HCT116 (cell line): ENCODE data around the gene IKZF3. TPM values are rescaled to one million over a fixed set of nuclear protein-coding genes. Genes with fewer than 3 reads are reported as not detected.
"Not testable (repeated sequence)": the region's sequence is repeated elsewhere in the genome, so short reads cannot be mapped to it uniquely, and the experiment has no call there.

Experiments
- ATAC-seq: fragments of 200-7000 bp; cut with Tn5 transposase; 2 replicates; pipeline ENCODE4 v1.9.1; 2020; ENCODE audit warnings: mild to moderate bottlenecking, moderate library complexity
- BruUV-seq: library from RNA; stranded (reverse); fragments of 400-500 nt; replicated peaks from 2 replicates; lab custom pipeline; 2021; lab: Mats Ljungman, UMichigan
- CTCF ChIA-PET: fragments of 300-600 bp; sonication (Branson Sonifier 250); formaldehyde crosslinking; loops from one replicate; lab custom pipeline; 2021; ENCODE audit warnings: antibody characterized with exemption; lab: Charles Lee
- POLR2A ChIA-PET: fragments of 300-600, 350-600 bp; sonication (Branson Sonifier 250); formaldehyde crosslinking; loops from one replicate; lab custom pipeline; 2021; ENCODE audit warnings: antibody characterized with exemption; lab: Charles Lee
- RAD21 ChIA-PET, 2 experiments: fragments of 300-600 bp; sonication (Branson Sonifier 250); formaldehyde crosslinking; loops; one replicate each; lab custom pipeline; 2023; ENCODE audit warnings: low total read pairs in 2 of 2; ENCODE audit not compliant: uncharacterized antibody in 2 of 2, unreplicated experiment in 2 of 2, low non-redundant PET in 1 of 2; lab: Charles Lee
- DNase-seq: peaks from one replicate; pipeline ENCODE4 v3.0.0-alpha.2; 2010; ENCODE audit warnings: low read depth, low spot score
- H2AFZ ChIP-seq: fragments of 200-600 bp; shearing (Covaris generic), sonication (generic); 2 replicates; pipeline ENCODE4 v1.6.1; 2017; ENCODE audit warnings: low read depth, mixed run types, mixed read lengths, antibody characterized with exemption, low read length; ENCODE audit not compliant: poor library complexity, severe bottlenecking
- H3K27ac ChIP-seq: 2 replicates; pipeline ENCODE4 v1.5.1; 2012; ENCODE audit warnings: low read depth, low read length
- H3K27me3 ChIP-seq: fragments of 200-600 bp; sonication (generic); 2 replicates; pipeline ENCODE4 v1.6.1; 2016; ENCODE audit warnings: mixed run types, low read length, mixed read lengths; ENCODE audit not compliant: insufficient read depth
- H3K36me3 ChIP-seq, 2 experiments: fragments of 200-500 bp in 1 of 2; fragments of 200-600 bp in 1 of 2; sonication (Bioruptor generic) in 1 of 2; sonication (generic) in 1 of 2; 2 replicates each; pipeline versions ENCODE4 v1.5.1 to v1.6.1; 2014 to 2016; ENCODE audit warnings: low read length in 2 of 2, inconsistent platforms in 1 of 2, mixed read lengths in 1 of 2, mixed run types in 1 of 2; ENCODE audit not compliant: insufficient read depth in 2 of 2, control insufficient read depth in 1 of 2
- H3K4me1 ChIP-seq, 2 experiments: fragments of 200-600 bp in 1 of 2; sonication (generic) in 1 of 2; 2 replicates each; pipeline versions ENCODE4 v1.5.1 to v1.6.1; 2012 to 2017; ENCODE audit warnings: low read length in 2 of 2, inconsistent platforms in 1 of 2, mild to moderate bottlenecking in 1 of 2, mixed read lengths in 1 of 2, mixed run types in 1 of 2, moderate library complexity in 1 of 2; ENCODE audit not compliant: insufficient read depth in 2 of 2, control insufficient read depth in 1 of 2
- H3K4me2 ChIP-seq: fragments of 200-600 bp; sonication (generic); 2 replicates; pipeline ENCODE4 v1.6.1; 2017; ENCODE audit warnings: mixed run types, low read length, mixed read lengths
- H3K4me3 ChIP-seq, 2 experiments: fragments of 200-600 bp in 1 of 2; sonication (generic) in 1 of 2; replicated peaks in 1 of 2; 2 replicates each; pipeline ENCODE4 v1.5.1; 2011 to 2016; ENCODE audit warnings: low read length in 2 of 2, control low read depth in 1 of 2, low read depth in 1 of 2, mild to moderate bottlenecking in 1 of 2, mixed read lengths in 1 of 2, mixed run types in 1 of 2
- H3K79me2 ChIP-seq: fragments of 200-600 bp; sonication (generic); 2 replicates; pipeline ENCODE4 v1.6.1; 2017; ENCODE audit warnings: mild to moderate bottlenecking, mixed run types, low read length, moderate library complexity, mixed read lengths; ENCODE audit not compliant: insufficient read depth
- H3K9ac ChIP-seq: fragments of 200-600 bp; sonication (generic); 2 replicates; pipeline ENCODE4 v1.6.1; 2016; ENCODE audit warnings: low read length, mixed read lengths
- H3K9me2 ChIP-seq: fragments of 200-600 bp; sonication (generic), shearing (Covaris generic); 2 replicates; pipeline ENCODE4 v1.6.1; 2017; ENCODE audit warnings: mixed run types, mild to moderate bottlenecking, moderate library complexity; ENCODE audit not compliant: insufficient read depth
- H3K9me3 ChIP-seq, 2 experiments: fragments of 200-500 bp in 1 of 2; fragments of 200-600 bp in 1 of 2; sonication (Bioruptor generic) in 1 of 2; sonication (generic) in 1 of 2; 2 replicates each; pipeline ENCODE4 v1.6.1; 2014 to 2017; ENCODE audit warnings: low read length in 2 of 2, mixed read lengths in 2 of 2, inconsistent platforms in 1 of 2, low read depth in 1 of 2, mild to moderate bottlenecking in 1 of 2, mixed run types in 1 of 2, moderate library complexity in 1 of 2; ENCODE audit not compliant: control insufficient read depth in 1 of 2, insufficient read depth in 1 of 2
- H4K20me1 ChIP-seq: fragments of 200-600 bp; sonication (generic), shearing (Covaris generic); 2 replicates; pipeline ENCODE4 v1.6.1; 2017; ENCODE audit warnings: mixed run types, mild to moderate bottlenecking, moderate library complexity; ENCODE audit not compliant: insufficient read depth
- ATF3 ChIP-seq: IDR thresholded peaks from 2 replicates; pipeline ENCODE4 v1.6.1; 2012
- CBX3 ChIP-seq: IDR thresholded peaks from 2 replicates; pipeline ENCODE4 v1.6.1; 2012; ENCODE audit warnings: low read depth
- EGR1 ChIP-seq: IDR thresholded peaks from 2 replicates; pipeline ENCODE4 v1.6.1; 2012; ENCODE audit warnings: low read depth
- EZH2phosphoT487 ChIP-seq: fragments of 200-600 bp; IDR thresholded peaks from 2 replicates; pipeline ENCODE4 v1.6.1; 2018; ENCODE audit warnings: antibody characterized with exemption, borderline replicate concordance
- FOSL1 ChIP-seq: IDR thresholded peaks from 2 replicates; pipeline ENCODE4 v1.6.1; 2012; ENCODE audit warnings: low read depth
- JUND ChIP-seq: IDR thresholded peaks from 2 replicates; pipeline ENCODE4 v1.6.1; 2012
- POLR2A ChIP-seq: IDR thresholded peaks from 2 replicates; pipeline ENCODE4 v1.7.0; 2011; ENCODE audit warnings: borderline replicate concordance; ENCODE audit not compliant: insufficient read depth, insufficient read length; ENCODE audit errors: extremely low read depth
- RAD21 ChIP-seq: IDR thresholded peaks from 2 replicates; pipeline ENCODE4 v1.6.1; 2012; ENCODE audit warnings: low read depth, mild to moderate bottlenecking
- SIN3A ChIP-seq: IDR thresholded peaks from 2 replicates; pipeline ENCODE4 v1.6.1; 2012; ENCODE audit warnings: low read depth
- SRF ChIP-seq: IDR thresholded peaks from 2 replicates; pipeline ENCODE4 v1.6.1; 2012; ENCODE audit warnings: low read depth
- TCF7L2 ChIP-seq: IDR thresholded peaks from 2 replicates; pipeline ENCODE4 v1.7.0; 2011; ENCODE audit warnings: borderline replicate concordance, inconsistent platforms; ENCODE audit not compliant: insufficient read depth, insufficient read length; ENCODE audit errors: extremely low read depth
- ZFX ChIP-seq: fragments of 450-650 bp; IDR thresholded peaks from 2 replicates; pipeline ENCODE4 v1.6.1; 2017
- intact Hi-C: fragments of 100-400 bp; cut with micrococcal nuclease; formaldehyde crosslinking; loops from 2 replicates; pipeline ENCODE4 v1.10.0; 2022
- total RNA-seq: library from RNA; stranded (reverse); gene quantifications from one replicate; pipeline ENCODE4 v1.2.1, GENCODE V29; 2021; ENCODE audit not compliant: unreplicated experiment

The IKZF3 gene
- total RNA-seq, 1 experiment from 2014 or later = 0.30 TPM

GRCh38 chr17:39904990-39905288 is 40.8 kb upstream of the IKZF3 start:
- intact Hi-C loops = no loop called here
- ATAC-seq = no peak
- POLR2A ChIA-PET = no interaction called here

GRCh38 chr17:39903158-39903884 is 39.2 kb upstream of the IKZF3 start:
- ATAC-seq (no peak), DNase-seq (no peak)
- H3K27ac ChIP-seq = no peak overlapping the region
- no peak overlapping the region for H3K4me2 ChIP-seq
- POLR2A ChIA-PET = no interaction called here
- H3K4me3 ChIP-seq = no peak overlapping the region
- CTCF ChIA-PET = no interaction called here
- H2AFZ ChIP-seq = no peak overlapping the region
- H4K20me1 ChIP-seq = no peaks in the 10 kb centered on the region
- H3K9me2 ChIP-seq = no peaks in the 10 kb centered on the region
- H3K9me3 ChIP-seq = no peaks in the 10 kb centered on the region
- BruUV-seq = no TSS peak
- no peaks in the 10 kb centered on the region for H3K36me3 ChIP-seq
- RAD21 ChIA-PET = no interaction called here
- H3K27me3 ChIP-seq = no peaks in the 10 kb centered on the region
- H3K79me2 ChIP-seq = no peaks in the 10 kb centered on the region
- TF ChIP-seq SRF = no peak
- TF ChIP-seq ZFX = no peak
- TF ChIP-seq RAD21 = no peak
- TF ChIP-seq JUND = no peak
- TF ChIP-seq SIN3A = no peak
- TF ChIP-seq TCF7L2 = no peak
- no peak for TF ChIP-seq EZH2phosphoT487
- TF ChIP-seq EGR1 = no peak
- TF ChIP-seq FOSL1 = no peak
- TF ChIP-seq POLR2A = no peak
- TF ChIP-seq ATF3 = no peak
- no peaks in the 10 kb centered on the region for H3K4me1 ChIP-seq
- no peak overlapping the region for H3K9ac ChIP-seq
- intact Hi-C loops = no loop called here

More at GRCh38 chr17:39904990-39905288, 40.8 kb upstream of the IKZF3 start:
- H3K27ac ChIP-seq = no peak overlapping the region
- BruUV-seq = no TSS peak
- no peaks in the 10 kb centered on the region for H3K27me3 ChIP-seq
- no peak for DNase-seq
- H3K4me2 ChIP-seq = no peak overlapping the region
- no peaks in the 10 kb centered on the region for H3K4me1 ChIP-seq
- no peak overlapping the region for H3K9ac ChIP-seq
- no peaks in the 10 kb centered on the region for H3K9me2 ChIP-seq
- H3K4me3 ChIP-seq = no peak overlapping the region
- no peaks in the 10 kb centered on the region for H3K36me3 ChIP-seq
- RAD21 ChIA-PET = no interaction called here
- TF ChIP-seq CBX3 = no peak
- no peak for TF ChIP-seq EGR1
- TF ChIP-seq, all 23 proteins: peak for 0
- no peaks in the 10 kb centered on the region for H3K79me2 ChIP-seq
- H4K20me1 ChIP-seq = no peaks in the 10 kb centered on the region
- no peak overlapping the region for H2AFZ ChIP-seq
- no peaks in the 10 kb centered on the region for H3K9me3 ChIP-seq
- CTCF ChIA-PET = no interaction called here

DNA sequence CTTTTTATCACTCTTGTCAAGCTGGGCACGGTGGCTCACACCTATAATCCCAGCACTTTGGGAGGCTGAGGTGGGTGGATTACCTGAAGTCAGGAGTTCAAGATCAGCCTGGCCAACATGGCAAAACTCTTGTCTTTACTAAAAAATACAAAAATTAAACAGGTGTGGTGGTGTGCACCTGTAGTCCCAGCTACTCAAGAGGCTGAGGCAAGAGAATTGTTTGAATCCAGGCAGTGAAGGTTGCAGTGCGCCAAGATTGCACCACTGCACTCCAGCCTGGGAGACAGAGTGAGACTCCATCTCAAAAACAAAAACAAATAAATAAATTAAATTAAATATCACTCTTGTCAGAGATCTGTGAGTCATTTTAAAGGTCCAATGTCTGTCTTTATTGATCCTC is 37.9 kb upstream of the IKZF3 start:
- H3K27me3 ChIP-seq, H3K9ac ChIP-seq, CTCF ChIA-PET, H3K27ac ChIP-seq, H3K4me1 ChIP-seq, H3K36me3 ChIP-seq, RAD21 ChIA-PET, H3K4me2 ChIP-seq, H3K4me3 ChIP-seq, BruUV-seq, H3K79me2 ChIP-seq, H4K20me1 ChIP-seq, H3K9me3 ChIP-seq, H2AFZ ChIP-seq, H3K9me2 ChIP-seq, DNase-seq, ATAC-seq, intact Hi-C loops, POLR2A ChIA-PET: not testable (repeated sequence)
